H1 (cell line): Measurements from ENCODE around the gene ITPKB. TPM values are rescaled to one million over a fixed set of nuclear protein-coding genes. Genes with fewer than 3 reads are reported as not detected.
A peak's percentile ranks its signal among the peaks of the same experiment; 100 is the strongest.

Experiments
- CTCF ChIA-PET: fragments of 300-600 bp; sonication (Branson Sonifier 250); formaldehyde crosslinking; loops from one replicate; lab custom pipeline; 2021; ENCODE audit not compliant: partially characterized antibody; lab: Charles Lee
- POLR2A ChIA-PET: fragments of 300-600 bp; sonication (Branson Sonifier 250); formaldehyde crosslinking; loops from one replicate; lab custom pipeline; 2021; ENCODE audit warnings: inconsistent platforms; ENCODE audit not compliant: partially characterized antibody; lab: Charles Lee
- DNase-seq, 2 experiments: peaks; one replicate each; pipeline versions ENCODE4 v3.0.0 to v3.0.0-alpha.2; 2010 to 2022; ENCODE audit warnings: low spot score in 2 of 2, low read depth in 1 of 2, mixed read lengths in 1 of 2
- FAIRE-seq: peaks from 2 replicates; lab custom pipeline; 2011; peaks lifted over from hg19 to GRCh38; lab: Jason Lieb, UNC
- H2AFZ ChIP-seq: 2 replicates; pipeline ENCODE4 v1.8.1; 2012; ENCODE audit warnings: low read length, inconsistent platforms
- H2AK5ac ChIP-seq: 2 replicates; pipeline ENCODE4 v1.6.1; 2013; ENCODE audit warnings: low read depth, low read length
- H2BK120ac ChIP-seq: replicated peaks from 2 replicates; pipeline ENCODE3; 2013; ENCODE audit warnings: low read depth, low read length, inconsistent platforms
- H2BK12ac ChIP-seq: 2 replicates; pipeline ENCODE4 v1.6.1; 2013; ENCODE audit warnings: low read depth, low read length
- H2BK15ac ChIP-seq: 2 replicates; pipeline ENCODE4 v1.6.1; 2013; ENCODE audit warnings: low read length
- H2BK20ac ChIP-seq: 2 replicates; pipeline ENCODE4 v1.6.1; 2013; ENCODE audit warnings: low read length
- H2BK5ac ChIP-seq: 2 replicates; pipeline ENCODE4 v1.6.1; 2013; ENCODE audit warnings: low read depth, low read length
- H3K14ac ChIP-seq: 2 replicates; pipeline ENCODE4 v1.6.1; 2013; ENCODE audit warnings: inconsistent platforms; ENCODE audit not compliant: insufficient read length
- H3K18ac ChIP-seq: 2 replicates; pipeline ENCODE4 v1.6.1; 2013; ENCODE audit warnings: low read length; ENCODE audit errors: extremely low read depth
- H3K23ac ChIP-seq: 2 replicates; pipeline ENCODE4 v1.6.1; 2013; ENCODE audit warnings: inconsistent platforms; ENCODE audit not compliant: insufficient read length
- H3K23me2 ChIP-seq: 2 replicates; pipeline ENCODE4 v1.6.1; 2013; ENCODE audit warnings: low read depth, low read length
- H3K27ac ChIP-seq: 2 replicates; pipeline ENCODE4 v1.6.1; 2011; ENCODE audit warnings: low read depth, low read length, inconsistent platforms
- H3K27me3 ChIP-seq, 4 experiments: replicated peaks in 1 of 4; 1 replicate in 1 of 4; 2 replicates in 3 of 4; pipeline versions ENCODE4 v1.6.1 to v1.8.1; 2011 to 2013; ENCODE audit warnings: low read length in 3 of 4, mild to moderate bottlenecking in 3 of 4, inconsistent platforms in 2 of 4, mixed read lengths in 2 of 4, moderate library complexity in 1 of 4; ENCODE audit not compliant: control insufficient read depth in 3 of 4, insufficient read depth in 3 of 4; ENCODE audit errors: extremely low read depth in 1 of 4
- H3K36me3 ChIP-seq, 4 experiments: 2 replicates each; pipeline versions ENCODE4 v1.6.1 to v1.8.1; 2011 to 2013; ENCODE audit warnings: mild to moderate bottlenecking in 4 of 4, low read length in 3 of 4, moderate library complexity in 2 of 4, control low read depth in 1 of 4, inconsistent platforms in 1 of 4; ENCODE audit not compliant: insufficient read depth in 4 of 4, control insufficient read depth in 2 of 4
- H3K4ac ChIP-seq: replicated peaks from 2 replicates; pipeline ENCODE3; 2013; ENCODE audit warnings: low read length, low read depth, mixed read lengths, inconsistent platforms; ENCODE audit not compliant: insufficient read length
- H3K4me1 ChIP-seq, 4 experiments: replicated peaks in 1 of 4; 1 replicate in 1 of 4; 2 replicates in 3 of 4; pipeline versions ENCODE4 v1.6.1 to v1.8.1; 2011 to 2013; ENCODE audit warnings: low read length in 3 of 4, inconsistent platforms in 2 of 4, mixed read lengths in 1 of 4; ENCODE audit not compliant: insufficient read depth in 4 of 4, control insufficient read depth in 3 of 4
- H3K4me2 ChIP-seq, 2 experiments: 2 replicates each; pipeline versions ENCODE4 v1.6.1 to v1.8.1; 2011 to 2013; ENCODE audit warnings: low read depth in 2 of 2, low read length in 2 of 2, control low read depth in 1 of 2, inconsistent platforms in 1 of 2, mild to moderate bottlenecking in 1 of 2; ENCODE audit not compliant: insufficient read depth in 1 of 2
- H3K4me3 ChIP-seq, 4 experiments: fragments of 200-600, 300-600 bp in 1 of 4; sonication (generic), shearing (Covaris generic), sonication (Bioruptor Twin) in 1 of 4; 2 replicates each; pipeline versions ENCODE4 v1.5.1 to v1.8.1; 2011 to 2016; ENCODE audit warnings: low read length in 4 of 4, low read depth in 3 of 4, control low read depth in 2 of 4, inconsistent platforms in 2 of 4, mild to moderate bottlenecking in 2 of 4, mixed read lengths in 1 of 4, moderate library complexity in 1 of 4; ENCODE audit not compliant: insufficient read depth in 2 of 4; ENCODE audit errors: extremely low read depth in 1 of 4
- H3K56ac ChIP-seq: replicated peaks from 2 replicates; pipeline ENCODE3; 2013; ENCODE audit warnings: low read depth, mild to moderate bottlenecking, mixed read lengths, low read length, inconsistent platforms; ENCODE audit not compliant: insufficient read length
- H3K79me1 ChIP-seq: 2 replicates; pipeline ENCODE4 v1.6.1; 2013; ENCODE audit warnings: low read depth, low read length, control low read depth
- H3K79me2 ChIP-seq, 2 experiments: 2 replicates each; pipeline versions ENCODE4 v1.6.1 to v1.8.1; 2012 to 2013; ENCODE audit warnings: low read length in 2 of 2, mild to moderate bottlenecking in 2 of 2, inconsistent platforms in 1 of 2; ENCODE audit not compliant: insufficient read depth in 2 of 2, control insufficient read depth in 1 of 2
- H3K9ac ChIP-seq, 4 experiments: replicated peaks in 1 of 4; 1 replicate in 1 of 4; 2 replicates in 3 of 4; pipeline versions ENCODE4 v1.6.1 to v1.8.1; 2011 to 2013; ENCODE audit warnings: low read depth in 3 of 4, low read length in 3 of 4, control low read depth in 2 of 4, mild to moderate bottlenecking in 2 of 4, moderate library complexity in 2 of 4, inconsistent platforms in 1 of 4; ENCODE audit errors: extremely low read depth in 1 of 4
- H3K9me3 ChIP-seq, 2 experiments: 2 replicates each; pipeline versions ENCODE4 v1.6.1 to v1.8.1; 2012 to 2013; ENCODE audit warnings: mild to moderate bottlenecking in 2 of 2, moderate library complexity in 2 of 2, control low read depth in 1 of 2, inconsistent platforms in 1 of 2, low read depth in 1 of 2, low read length in 1 of 2, mixed read lengths in 1 of 2; ENCODE audit not compliant: insufficient read depth in 2 of 2
- H4K20me1 ChIP-seq, 2 experiments: replicated peaks in 1 of 2; 2 replicates each; pipeline versions ENCODE3 to v1.8.1; 2011 to 2013; ENCODE audit warnings: inconsistent platforms in 2 of 2, low read length in 2 of 2, mild to moderate bottlenecking in 1 of 2; ENCODE audit not compliant: insufficient read depth in 2 of 2, control insufficient read depth in 1 of 2
- H4K5ac ChIP-seq: 2 replicates; pipeline ENCODE4 v1.6.1; 2013; ENCODE audit warnings: low read length, low read depth, mixed read lengths, inconsistent platforms; ENCODE audit not compliant: insufficient read length
- H4K8ac ChIP-seq: 2 replicates; pipeline ENCODE4 v1.8.0; 2013; ENCODE audit warnings: mild to moderate bottlenecking, moderate library complexity, low read length, inconsistent platforms; ENCODE audit not compliant: insufficient read depth; ENCODE audit errors: extremely low read depth
- H4K91ac ChIP-seq: replicated peaks from 2 replicates; pipeline ENCODE3; 2013; ENCODE audit warnings: low read length, mixed read lengths, inconsistent platforms; ENCODE audit not compliant: insufficient read length
- CBX8 ChIP-seq: fragments of 300-800, 300-1000 bp; sonication (generic); IDR thresholded peaks from 2 replicates; pipeline ENCODE4 v1.7.1; 2016; ENCODE audit warnings: low read depth, low read length, borderline replicate concordance
- GABPA ChIP-seq: IDR thresholded peaks from 2 replicates; pipeline ENCODE4 v1.6.1; 2011; ENCODE audit warnings: mild to moderate bottlenecking, low read length, moderate library complexity, borderline replicate concordance; ENCODE audit not compliant: insufficient read depth
- JUN ChIP-seq: IDR thresholded peaks from 2 replicates; pipeline ENCODE4 v1.6.1; 2011; ENCODE audit warnings: low read depth, mild to moderate bottlenecking, improper control_type of control experiment, low read length
- RFX5 ChIP-seq: IDR thresholded peaks from 2 replicates; pipeline ENCODE4 v1.6.1; 2011; ENCODE audit warnings: low read depth, low read length, improper control_type of control experiment, borderline replicate concordance
- RXRA ChIP-seq: IDR thresholded peaks from 2 replicates; pipeline ENCODE4 v1.6.1; 2011; ENCODE audit warnings: low read depth, mild to moderate bottlenecking, low read length, moderate library complexity; ENCODE audit not compliant: insufficient read depth
- SIN3A ChIP-seq, 2 experiments: IDR thresholded peaks in 1 of 2; conservative IDR thresholded peaks in 1 of 2; 2 replicates each; pipeline ENCODE4 v1.6.1; 2011 to 2012; ENCODE audit warnings: low read length in 2 of 2, improper control_type of control experiment in 1 of 2, low read depth in 1 of 2, mild to moderate bottlenecking in 1 of 2
- SP2 ChIP-seq: IDR thresholded peaks from 2 replicates; pipeline ENCODE4 v1.6.1; 2012; ENCODE audit warnings: mild to moderate bottlenecking, low read length, inconsistent platforms
- SRF ChIP-seq: IDR thresholded peaks from 2 replicates; pipeline ENCODE4 v1.6.1; 2011; ENCODE audit warnings: mild to moderate bottlenecking, low read depth, low read length, moderate library complexity
- SUZ12 ChIP-seq: fragments of 200-600 bp; sonication (generic); IDR thresholded peaks from 2 replicates; pipeline ENCODE4 v1.6.1; 2012; ENCODE audit warnings: mild to moderate bottlenecking, inconsistent platforms, low read length, moderate library complexity, mixed read lengths
- TBP ChIP-seq: IDR thresholded peaks from 2 replicates; pipeline ENCODE4 v1.6.1; 2011; ENCODE audit warnings: low read depth, low read length, improper control_type of control experiment
- WGBS, 2 experiments: shearing (Covaris generic) in 1 of 2; methylation state at CpG; one replicate each; pipeline versions ENCODE4 v1.1.6 to v1.1.7; 2013 to 2015; ENCODE audit warnings: low lambda C conversion rate in 2 of 2, mixed read lengths in 2 of 2, inconsistent platforms in 1 of 2, low coverage in 1 of 2, missing lambda C conversion rate in 1 of 2; ENCODE audit not compliant: insufficient replicate concordance in 2 of 2, insufficient coverage in 1 of 2, insufficient read length in 1 of 2; ENCODE audit errors: extremely low coverage in 1 of 2, missing lambda C conversion rate in 1 of 2; 5-methylcytosine and 5-hydroxymethylcytosine counted together
- polyA plus RNA-seq, 7 experiments: library from polyadenylated mRNA; depleted of rRNA in 3 of 7; stranded (reverse) in 5 of 7; unstranded in 2 of 7; fragments of >200 nt in 5 of 7; fragments of 200-250 nt in 2 of 7; gene quantifications; 1 replicate in 5 of 7; 2 replicates in 1 of 7; 4 replicates in 1 of 7; pipeline versions ENCODE4 v1.2.1 to v1.2.3, GENCODE V29; 2011 to 2013; ENCODE audit warnings: missing spikeins in 2 of 7, mixed read lengths in 2 of 7
- total RNA-seq: library from RNA; stranded (reverse); fragmentation: NEBNext Ultra II Directional; extraction: Animal tissue kit (Norgen Biotek cat#: 25700); gene quantifications from 2 replicates; pipeline ENCODE4 v1.2.1, GENCODE V29; 2021
- TF ChIP-seq, protein P1 (sequence below): IDR thresholded peaks from 2 replicates; pipeline ENCODE4 v1.6.1; 2012; ENCODE audit warnings: low read length, inconsistent platforms

Gene ITPKB
- total and polyA plus RNA-seq, 2 of the 8 experiments (the other 6 are each of a cell fraction or from before 2014, with no cell fraction given) = 1.7 to 4.8 TPM

DNA sequence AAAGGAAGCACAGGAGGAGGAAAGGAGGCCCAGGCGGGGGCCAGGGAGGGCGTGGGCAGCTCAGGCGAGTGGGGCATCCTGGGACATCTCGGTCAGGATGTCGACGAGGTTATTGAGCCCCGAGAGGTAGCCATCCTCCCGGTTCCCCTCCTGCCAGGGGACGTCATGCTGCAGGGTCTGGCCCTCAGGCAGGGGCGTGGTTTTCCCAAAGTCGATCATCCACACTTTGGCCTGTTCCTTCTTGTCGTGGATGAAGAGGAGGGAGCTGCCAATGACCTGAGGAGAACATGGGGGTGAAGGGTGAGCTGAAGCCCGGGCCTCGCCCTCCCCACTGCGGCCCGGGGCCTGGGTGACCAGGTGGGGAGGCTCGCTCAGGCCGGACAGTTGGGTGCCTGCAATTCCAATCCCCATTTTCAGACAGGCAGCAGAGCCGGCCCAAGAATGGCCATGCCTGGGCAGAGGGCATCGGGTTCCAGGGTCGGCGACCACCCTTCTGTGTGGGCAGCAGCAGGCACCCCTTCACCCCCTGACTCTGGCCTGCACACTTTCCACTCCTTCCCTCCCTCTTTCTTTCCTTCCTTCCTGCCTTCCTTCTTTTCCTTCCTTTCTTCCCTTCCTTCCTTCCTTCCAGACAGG, 104.4 kb downstream of the ITPKB start:
- Histone ChIP-seq H2AK5ac (peak overlapping the region; percentile 60; the same call in 1 of the 2 replicates), H3K79me2 (no peaks in the 10 kb centered on the region), H2AFZ (no peak overlapping the region), H3K4ac (peak overlapping the region; percentile 33), H3K27me3 (no peaks in the 10 kb centered on the region), H4K8ac (no peak overlapping the region), H3K4me1 (peaks cover 0 to 7% (median 4%) of the 10 kb centered on the region in 4 experiments; a peak in 5 of 7 replicates), H3K18ac (no peak overlapping the region), H3K36me3 (no peaks in the 10 kb centered on the region), H3K4me3 (no peak overlapping the region), H2BK15ac (no peak overlapping the region), H2BK5ac (no peak overlapping the region), H2BK20ac (no peak overlapping the region), H4K5ac (no peak overlapping the region), H3K14ac (no peak overlapping the region), H4K91ac (peak overlapping the region; percentile 37), H2BK12ac (0 out of 2 replicates have a peak overlapping the region, but pooled peaks have one; percentile 27), H3K4me2 (no peak overlapping the region), H2BK120ac (no peak overlapping the region), H3K27ac (no peak overlapping the region), H3K9ac (no peak overlapping the region), H4K20me1 (no peaks in the 10 kb centered on the region), H3K79me1 (no peaks in the 10 kb centered on the region), H3K23me2 (peaks cover 2% of the 10 kb centered on the region; the same call in 1 of the 2 replicates), H3K9me3 (no peaks in the 10 kb centered on the region), H3K56ac (no peak overlapping the region), H3K23ac (no peak overlapping the region)
- DNase-seq (no peak), FAIRE-seq (peak; percentile 50)
- POLR2A ChIA-PET = interaction anchor here (0.7 to 1.0 kb wide), 3 partner anchors 13 to 227 kb away, joined by 3 read pairs; partner anchors contain the start of gene PARP1
- WGBS, 2 experiments = 89% methylated on average over 22 of the region's 22 CpGs; no CpG with 5 or more reads in 1 of the 2 experiments
- CTCF ChIA-PET = interaction anchor here (0.6 to 14.1 kb wide), 36 partner anchors 9 to 266 kb away, joined by 3 to 184 read pairs (median 5); no protein-coding TSS in a partner anchor
- TF ChIP-seq RXRA = no peak
- no peak for TF ChIP-seq SRF
- TF ChIP-seq CBX8 = no peak
- TF ChIP-seq GABPA = no peak
- no peak for TF ChIP-seq SUZ12
- no peak for TF ChIP-seq JUN
- no peak for TF ChIP-seq RFX5
- TF ChIP-seq TBP = no peak
- TF ChIP-seq SIN3A (conservative IDR thresholded peaks at IDR 0.05 in 1 of 2, IDR thresholded peaks at IDR 0.05 in 1 of 2; ENCODE audit: low read depth in 1 of 2, low read length in 2 of 2) = no peak
- no peak for TF ChIP-seq SP2
- TF ChIP-seq, protein P1, sequence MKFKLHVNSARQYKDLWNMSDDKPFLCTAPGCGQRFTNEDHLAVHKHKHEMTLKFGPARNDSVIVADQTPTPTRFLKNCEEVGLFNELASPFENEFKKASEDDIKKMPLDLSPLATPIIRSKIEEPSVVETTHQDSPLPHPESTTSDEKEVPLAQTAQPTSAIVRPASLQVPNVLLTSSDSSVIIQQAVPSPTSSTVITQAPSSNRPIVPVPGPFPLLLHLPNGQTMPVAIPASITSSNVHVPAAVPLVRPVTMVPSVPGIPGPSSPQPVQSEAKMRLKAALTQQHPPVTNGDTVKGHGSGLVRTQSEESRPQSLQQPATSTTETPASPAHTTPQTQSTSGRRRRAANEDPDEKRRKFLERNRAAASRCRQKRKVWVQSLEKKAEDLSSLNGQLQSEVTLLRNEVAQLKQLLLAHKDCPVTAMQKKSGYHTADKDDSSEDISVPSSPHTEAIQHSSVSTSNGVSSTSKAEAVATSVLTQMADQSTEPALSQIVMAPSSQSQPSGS = no peak
